GM21825 (cell line): ENCODE results near the gene CLDN10.
"Not testable (repeated sequence)": the region's sequence is repeated elsewhere in the genome, so short reads cannot be mapped to it uniquely, and the experiment has no call there.

ENCODE experiments used
- ATAC-seq: cut with Tn5 transposase; IDR thresholded peaks from one replicate; pipeline ENCODE4 v1.9.1; 2021; ENCODE audit warnings: mild to moderate bottlenecking, moderate library complexity; ENCODE audit not compliant: unreplicated experiment

The CLDN10 gene, protein sequence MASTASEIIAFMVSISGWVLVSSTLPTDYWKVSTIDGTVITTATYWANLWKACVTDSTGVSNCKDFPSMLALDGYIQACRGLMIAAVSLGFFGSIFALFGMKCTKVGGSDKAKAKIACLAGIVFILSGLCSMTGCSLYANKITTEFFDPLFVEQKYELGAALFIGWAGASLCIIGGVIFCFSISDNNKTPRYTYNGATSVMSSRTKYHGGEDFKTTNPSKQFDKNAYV

DNA sequence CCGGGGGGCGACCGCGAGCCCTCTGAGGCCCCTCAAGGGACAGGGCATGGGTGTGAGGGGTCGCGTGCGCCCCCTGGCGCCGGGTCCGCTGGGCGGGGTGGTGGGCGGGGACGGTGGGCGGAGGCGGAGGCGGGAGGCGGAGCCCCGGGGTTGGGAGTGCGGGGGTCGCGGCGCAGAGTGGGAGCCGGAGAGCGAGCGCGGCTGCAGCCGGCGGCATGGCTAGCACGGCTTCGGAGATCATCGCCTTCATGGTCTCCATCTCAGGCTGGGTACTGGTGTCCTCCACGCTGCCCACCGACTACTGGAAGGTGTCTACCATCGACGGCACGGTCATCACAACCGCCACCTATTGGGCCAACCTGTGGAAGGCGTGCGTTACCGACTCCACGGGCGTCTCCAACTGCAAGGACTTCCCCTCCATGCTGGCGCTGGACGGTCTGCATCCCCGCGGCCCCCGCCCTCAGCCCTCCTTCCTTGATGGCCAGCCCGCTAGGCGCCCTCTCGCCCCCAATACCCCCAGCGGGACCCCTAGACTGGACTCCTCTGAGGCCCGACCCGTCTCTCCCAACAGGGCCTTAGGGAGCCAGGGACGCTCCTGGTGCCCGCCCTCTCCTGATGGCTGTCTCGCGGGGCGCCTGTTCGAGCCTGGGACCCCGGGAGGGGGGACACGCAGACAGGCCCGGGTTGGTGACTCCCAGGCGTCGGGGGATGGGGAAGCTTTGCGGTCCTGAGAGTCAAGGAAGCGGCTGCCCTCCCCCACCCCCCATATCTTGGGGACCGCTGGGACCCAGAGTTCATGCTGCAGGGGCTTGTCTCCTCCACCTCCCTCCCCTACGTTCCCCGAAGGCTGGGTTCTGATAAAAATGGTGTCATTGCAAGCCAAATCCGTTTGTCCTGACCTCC is at the start of gene CLDN10:
Gene CLDN10, plus strand, starts transcription at position 182 of the 903 bp plus-strand sequence. Its CDS starts 34 bp downstream, at position 216.
- no peak for ATAC-seq

DNA sequence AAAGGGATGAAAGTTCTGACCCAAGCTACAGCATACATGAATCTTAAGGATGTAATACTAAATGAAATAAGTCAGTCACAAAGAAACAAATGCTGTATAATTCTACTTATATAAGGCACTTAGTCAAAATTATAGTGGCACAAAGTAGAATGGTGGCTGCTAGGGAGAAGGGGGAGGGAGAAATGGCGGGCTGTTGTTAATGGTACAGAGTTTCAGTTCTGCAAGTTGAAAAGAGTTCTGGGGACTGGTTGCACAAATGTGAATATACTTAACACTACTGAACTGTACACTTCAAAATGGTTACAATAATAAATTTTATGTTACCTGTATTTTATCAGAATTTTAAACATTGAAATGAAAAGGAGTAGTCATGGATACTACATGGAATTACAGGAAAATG is 48.9 kb upstream of the CLDN10 start:
- no peak for ATAC-seq

- no peak for ATAC-seq
Observed at GRCh38 chr13:95505265-95505664, 47.3 kb upstream of the CLDN10 start.

DNA sequence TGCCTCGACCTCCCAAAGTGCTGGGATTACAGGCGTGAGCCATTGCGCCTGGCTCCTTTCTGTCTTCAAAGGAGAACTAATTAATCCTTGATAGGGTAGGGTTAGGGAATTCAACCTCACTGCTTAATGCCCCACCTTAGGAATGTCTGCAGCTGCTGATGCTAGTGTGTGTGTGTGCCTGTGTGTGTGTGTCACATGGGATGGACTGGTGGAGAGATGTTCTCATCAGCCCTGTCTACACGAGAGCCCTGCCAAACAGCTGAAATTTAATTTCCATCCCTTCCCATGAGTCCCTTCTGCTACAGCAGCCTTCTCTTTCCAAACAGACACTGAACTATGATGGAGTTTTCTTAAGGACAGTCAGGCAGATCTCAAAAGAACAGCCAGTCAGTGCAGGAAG is 46.5 kb upstream of the CLDN10 start:
- no peak for ATAC-seq

GRCh38 chr13:95507991-95508390 is 44.5 kb upstream of the CLDN10 start:
- ATAC-seq: no peak

GRCh38 chr13:95508996-95509395 is 43.5 kb upstream of the CLDN10 start:
- no peak for ATAC-seq

GRCh38 chr13:95509521-95510310 is 42.8 kb upstream of the CLDN10 start:
- no peak for ATAC-seq

DNA sequence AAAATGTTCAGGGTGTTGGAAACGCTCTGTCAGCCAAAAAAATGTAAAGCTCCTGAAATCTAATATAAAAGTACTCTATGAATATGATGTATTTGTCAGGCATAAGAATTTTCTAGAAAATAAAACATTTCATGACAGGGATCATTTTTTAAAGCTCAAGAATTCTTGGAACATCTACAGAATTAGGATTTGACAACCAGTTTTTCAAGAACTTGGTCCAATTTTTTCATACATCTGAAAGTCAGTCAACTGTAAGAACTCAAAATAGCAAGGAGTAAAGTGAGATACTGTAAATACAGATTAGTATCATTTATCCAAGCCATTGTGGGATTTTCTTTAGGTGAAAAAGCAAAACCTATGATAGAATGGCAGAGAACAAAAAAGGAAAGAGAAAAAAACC is 41.6 kb upstream of the CLDN10 start:
- ATAC-seq: no peak

- ATAC-seq: no peak
Observed at GRCh38 chr13:95512424-95512823, 40.1 kb upstream of the CLDN10 start.

DNA sequence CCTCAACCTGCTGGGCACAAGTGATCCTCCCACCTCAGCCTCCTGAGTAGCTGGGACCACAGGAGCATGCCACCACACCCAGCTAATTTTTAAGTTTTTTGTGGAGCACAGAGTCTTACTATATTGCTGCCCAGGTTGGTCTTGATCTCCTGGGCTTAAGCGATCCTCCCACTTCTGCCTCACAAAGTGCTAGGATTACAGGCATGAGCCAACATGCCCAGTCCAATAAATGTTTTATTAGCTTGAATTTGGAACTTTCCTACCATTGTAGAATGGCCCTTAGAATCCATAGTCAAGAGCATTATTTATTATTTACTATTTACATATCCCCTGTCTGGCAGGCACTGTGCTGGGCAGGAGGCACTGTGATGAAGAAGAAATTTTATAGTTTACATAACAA is 39.6 kb upstream of the CLDN10 start:
- ATAC-seq: no peak

DNA sequence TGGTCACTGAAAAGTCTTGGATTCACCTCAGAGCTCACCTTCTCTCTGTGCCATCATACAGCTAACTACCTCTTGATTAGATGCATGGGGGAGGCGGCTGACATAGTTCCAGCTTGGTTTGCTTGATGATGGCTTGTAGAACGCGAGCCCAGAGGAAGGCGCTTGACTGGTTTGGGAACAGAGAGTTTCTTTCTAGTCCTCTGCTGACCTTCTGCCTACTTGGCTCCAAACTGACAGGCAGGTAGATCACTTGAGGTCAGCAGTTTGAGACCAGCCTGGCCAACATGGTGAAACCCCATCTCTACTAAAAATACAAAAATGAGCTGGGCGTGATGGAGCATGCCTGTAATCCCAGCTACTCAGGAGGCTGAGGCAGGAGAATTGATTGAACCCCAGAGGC is 36.9 kb upstream of the CLDN10 start:
- ATAC-seq: not testable (repeated sequence)

GRCh38 chr13:95516021-95516420 is 36.5 kb upstream of the CLDN10 start:
- no peak for ATAC-seq

- ATAC-seq: no peak
Observed at GRCh38 chr13:95516492-95516891, 36.0 kb upstream of the CLDN10 start.

- ATAC-seq: no peak
Observed at GRCh38 chr13:95523598-95523997, 28.9 kb upstream of the CLDN10 start.

- ATAC-seq: no peak
Observed at GRCh38 chr13:95524264-95524901, 28.1 kb upstream of the CLDN10 start.

DNA sequence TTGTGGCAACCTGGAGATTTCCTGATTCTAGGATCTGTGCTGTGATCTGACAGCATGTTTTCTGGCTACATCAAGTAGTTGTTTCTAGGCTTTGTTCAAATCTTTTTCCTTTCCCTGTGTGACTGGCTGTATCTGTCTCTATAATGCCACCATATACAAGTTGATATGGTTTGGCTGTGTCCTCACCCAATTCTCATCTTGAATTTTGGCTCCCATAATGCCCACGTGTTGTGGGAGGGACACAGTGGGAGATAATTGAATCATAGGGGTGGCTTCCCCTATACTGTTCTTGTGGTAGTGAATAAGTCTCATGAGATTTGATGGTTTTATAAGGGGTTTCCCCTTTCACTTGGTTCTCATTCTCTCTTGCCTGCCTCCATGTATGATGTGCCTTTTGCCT is 24.6 kb upstream of the CLDN10 start:
- ATAC-seq: no peak

DNA sequence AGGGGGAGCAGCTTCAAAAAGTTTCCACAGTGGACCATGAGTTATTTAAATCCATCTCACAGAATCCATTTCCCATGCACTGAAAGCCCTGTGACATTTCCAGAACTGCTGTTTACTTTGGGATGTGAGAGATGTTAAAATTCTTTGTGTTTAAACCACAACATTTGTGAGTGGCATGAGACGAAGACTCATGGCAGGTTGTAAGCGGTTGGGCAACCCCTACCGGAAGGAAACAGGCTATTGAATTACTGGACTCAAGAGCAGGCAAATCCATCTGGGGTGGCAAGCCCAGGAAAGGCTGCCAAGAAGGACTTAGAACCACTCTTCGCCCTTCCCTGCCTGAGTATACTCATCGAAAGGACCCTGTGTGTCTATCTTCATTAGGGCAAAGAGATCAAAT is 22.3 kb upstream of the CLDN10 start:
- no peak for ATAC-seq

DNA sequence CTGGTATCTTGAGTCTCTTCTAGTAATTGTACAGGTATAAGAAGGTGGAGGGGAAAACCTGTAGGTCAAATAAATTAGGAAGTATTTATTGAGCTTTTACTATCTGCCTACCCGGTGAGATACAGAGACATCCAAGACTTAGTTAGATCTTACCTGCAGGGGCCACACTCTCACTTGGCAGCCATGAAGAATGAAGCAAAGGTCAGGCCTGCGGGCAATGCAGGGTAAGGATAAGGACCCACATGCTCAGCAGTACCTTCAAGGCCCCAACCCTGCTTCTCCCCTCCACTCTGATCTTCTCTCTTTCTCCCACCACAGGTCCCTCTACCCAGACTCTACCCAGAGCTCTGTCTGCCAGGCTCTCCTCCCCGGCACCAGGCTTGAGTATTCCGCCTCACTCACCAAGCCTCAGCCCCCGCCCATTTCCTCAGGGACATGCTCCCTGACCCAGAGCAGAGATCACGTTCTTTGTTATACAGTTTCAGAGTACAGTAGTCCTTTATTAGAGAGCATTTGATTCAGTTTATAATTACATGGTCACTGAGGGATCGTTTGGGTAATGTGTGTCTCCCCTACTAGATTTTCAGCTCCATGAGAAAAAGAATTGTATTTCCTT is 18.9 kb upstream of the CLDN10 start:
- ATAC-seq: no peak

GRCh38 chr13:95535243-95535642 is 17.3 kb upstream of the CLDN10 start:
- no peak for ATAC-seq

- no peak for ATAC-seq
Observed at GRCh38 chr13:95536632-95537241, 15.8 kb upstream of the CLDN10 start.
